Bone marrow (tissue), 2 donors: ENCODE measurements around the gene FRMPD4.

Experiments
- DNase-seq, 2 donors: peaks; one replicate each; lab custom pipeline; 2025; lab: John Stamatoyannopoulos, UW

FRMPD4 gene

GRCh38 chrX:12753366-12753765, 615.1 kb downstream of the FRMPD4 start:
- DNase-seq: no peak

GRCh38 chrX:12758291-12758690, 620.0 kb downstream of the FRMPD4 start:
- no peak for DNase-seq

DNA sequence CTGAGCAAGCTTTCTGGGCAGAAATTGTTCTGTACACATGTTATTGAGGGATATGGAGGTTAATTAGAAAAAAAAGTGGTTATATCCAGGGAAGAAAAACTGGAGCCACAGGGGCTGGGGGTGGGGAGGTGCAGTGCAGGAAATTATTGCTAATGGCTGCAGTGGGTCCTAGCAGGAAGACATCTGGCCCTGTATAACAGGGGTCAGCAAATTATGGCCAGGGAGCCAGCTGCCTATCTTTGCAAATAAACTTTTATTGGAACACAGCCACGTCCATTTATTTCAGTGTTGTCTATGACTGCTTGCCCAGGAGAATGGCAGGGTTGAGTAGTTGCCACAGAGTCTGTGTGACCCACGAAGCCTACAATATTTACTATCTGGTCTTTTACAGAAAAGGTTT, 629.6 kb downstream of the FRMPD4 start:
- no peak for DNase-seq

DNA sequence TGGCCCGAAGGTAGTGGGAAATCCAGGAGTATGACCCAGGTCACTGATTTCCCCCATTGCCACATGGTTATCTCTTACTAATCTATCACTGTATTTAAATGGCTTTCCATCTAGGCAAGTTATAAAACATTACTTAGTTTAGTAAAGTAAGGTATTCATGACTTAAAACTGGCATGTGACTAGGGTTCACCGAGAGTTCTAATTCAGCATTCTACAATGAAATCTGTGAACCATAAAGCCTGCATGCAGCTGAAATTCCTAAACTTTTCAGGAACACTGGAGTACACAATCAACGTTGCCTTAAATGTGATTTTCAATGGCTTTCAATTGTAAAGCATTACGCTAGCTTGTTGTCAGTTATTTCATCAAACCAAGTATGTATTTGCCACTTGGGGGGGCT, 630.2 kb downstream of the FRMPD4 start:
- DNase-seq: no peak

DNA sequence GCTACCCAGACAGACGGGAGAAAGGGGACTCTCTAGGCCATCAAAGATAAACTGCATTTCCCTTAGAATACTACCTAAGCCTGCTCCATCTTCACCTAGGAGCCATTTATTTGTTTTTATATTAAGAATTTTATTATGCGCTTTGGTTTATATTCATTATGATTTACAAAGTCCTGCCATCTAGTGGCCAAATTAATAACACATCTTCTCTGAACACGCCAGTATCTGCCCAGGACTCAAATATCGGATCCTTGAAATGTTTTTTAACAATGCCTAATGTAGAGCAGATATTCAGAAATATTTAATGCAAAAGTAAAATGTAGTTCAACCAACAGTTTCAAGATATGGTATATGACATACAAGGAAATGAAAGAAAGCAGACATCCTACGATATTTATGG, 632.2 kb downstream of the FRMPD4 start:
- DNase-seq: peak in 1 of 2 donors; percentile 19

DNA sequence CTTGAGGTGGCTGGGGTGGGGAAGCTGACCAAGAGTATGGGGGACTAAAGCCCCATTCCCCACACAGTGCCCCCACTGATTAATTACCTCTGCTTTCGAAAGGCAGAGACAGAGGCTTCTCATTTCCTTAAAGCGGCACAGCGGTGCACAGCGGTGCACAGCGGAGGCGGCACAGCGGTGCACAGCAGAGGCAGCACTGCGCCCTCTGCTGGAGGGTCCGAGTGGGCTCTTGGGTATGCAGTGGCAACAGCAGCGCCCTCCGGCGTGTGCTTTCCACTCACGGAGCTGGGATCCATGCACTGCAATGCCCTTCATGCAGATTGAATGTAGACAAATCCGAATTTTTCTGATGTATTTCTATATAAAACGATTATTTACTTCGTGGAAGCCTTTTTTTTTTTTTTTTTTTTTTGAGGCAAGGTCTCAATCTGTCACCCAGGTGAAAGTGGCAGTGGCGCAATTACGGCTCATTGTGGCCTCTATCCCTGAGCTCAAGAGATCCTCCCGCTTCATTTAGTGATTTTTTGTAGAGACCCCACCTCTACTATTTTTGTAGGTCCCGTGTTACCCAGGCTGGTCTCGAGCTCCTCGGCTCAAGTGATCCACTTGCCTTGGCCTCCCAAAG, 633.3 kb downstream of the FRMPD4 start:
- DNase-seq: peak; percentile 2 to 39
